Measurements from ENCODE around the gene TMCC1.

DNA sequence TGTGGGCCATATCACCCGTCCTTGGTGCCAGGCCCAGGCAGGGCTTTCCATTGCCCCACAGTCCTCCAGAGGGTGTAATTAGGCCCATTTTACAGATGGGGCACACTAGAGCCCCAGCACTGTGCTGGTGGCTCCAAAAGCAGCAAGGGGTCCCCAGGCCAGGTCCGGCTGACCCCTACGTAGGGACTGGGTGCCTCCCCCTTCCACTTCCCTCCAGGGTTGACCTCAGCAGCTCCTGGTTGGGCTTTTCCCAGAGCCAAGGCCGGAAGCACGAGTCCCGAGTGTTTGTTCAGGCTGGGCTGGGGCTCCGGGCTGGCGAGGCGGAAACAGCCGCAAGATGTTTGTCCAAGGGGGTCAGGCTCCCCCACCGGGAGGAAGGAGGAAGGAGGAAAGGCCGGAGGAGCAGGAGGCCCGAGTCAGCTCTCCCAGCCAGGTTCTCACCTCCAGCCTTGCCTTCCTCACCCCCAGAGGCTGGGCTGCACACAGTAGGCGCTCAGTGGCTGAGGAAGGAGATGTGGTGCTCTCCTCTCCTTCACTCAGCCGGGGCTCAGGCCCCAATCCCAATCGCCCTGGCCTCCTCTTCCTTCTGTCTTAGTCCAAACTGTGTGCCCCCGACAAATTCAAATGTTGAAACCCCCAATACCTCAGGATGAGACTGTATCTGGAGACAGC, 269.9 kb downstream of the TMCC1 start:
- TF ChIP-seq, protein P1, sequence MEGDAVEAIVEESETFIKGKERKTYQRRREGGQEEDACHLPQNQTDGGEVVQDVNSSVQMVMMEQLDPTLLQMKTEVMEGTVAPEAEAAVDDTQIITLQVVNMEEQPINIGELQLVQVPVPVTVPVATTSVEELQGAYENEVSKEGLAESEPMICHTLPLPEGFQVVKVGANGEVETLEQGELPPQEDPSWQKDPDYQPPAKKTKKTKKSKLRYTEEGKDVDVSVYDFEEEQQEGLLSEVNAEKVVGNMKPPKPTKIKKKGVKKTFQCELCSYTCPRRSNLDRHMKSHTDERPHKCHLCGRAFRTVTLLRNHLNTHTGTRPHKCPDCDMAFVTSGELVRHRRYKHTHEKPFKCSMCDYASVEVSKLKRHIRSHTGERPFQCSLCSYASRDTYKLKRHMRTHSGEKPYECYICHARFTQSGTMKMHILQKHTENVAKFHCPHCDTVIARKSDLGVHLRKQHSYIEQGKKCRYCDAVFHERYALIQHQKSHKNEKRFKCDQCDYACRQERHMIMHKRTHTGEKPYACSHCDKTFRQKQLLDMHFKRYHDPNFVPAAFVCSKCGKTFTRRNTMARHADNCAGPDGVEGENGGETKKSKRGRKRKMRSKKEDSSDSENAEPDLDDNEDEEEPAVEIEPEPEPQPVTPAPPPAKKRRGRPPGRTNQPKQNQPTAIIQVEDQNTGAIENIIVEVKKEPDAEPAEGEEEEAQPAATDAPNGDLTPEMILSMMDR (IDR thresholded peaks at IDR 0.05) = no peak
- TF ChIP-seq ZFX (IDR thresholded peaks at IDR 0.05; ENCODE audit: borderline replicate concordance) = no peak

All from 22Rv1 (cell line).